Activated CD4-positive, alpha-beta T cell treated with anti-CD3 and anti-CD28 coated beads, Interleukin-10, Interleukin-2, amounts not matched to agents 100 ng/mL and 50 ng/mL, durations not matched to agents 16 hours and 8 hours (primary cell): ENCODE measurements around the gene BCAN.

ENCODE experiments used
- DNase-seq: peaks from one replicate; pipeline ENCODE4 v3.0.0-alpha.2; 2020

The BCAN gene

DNA sequence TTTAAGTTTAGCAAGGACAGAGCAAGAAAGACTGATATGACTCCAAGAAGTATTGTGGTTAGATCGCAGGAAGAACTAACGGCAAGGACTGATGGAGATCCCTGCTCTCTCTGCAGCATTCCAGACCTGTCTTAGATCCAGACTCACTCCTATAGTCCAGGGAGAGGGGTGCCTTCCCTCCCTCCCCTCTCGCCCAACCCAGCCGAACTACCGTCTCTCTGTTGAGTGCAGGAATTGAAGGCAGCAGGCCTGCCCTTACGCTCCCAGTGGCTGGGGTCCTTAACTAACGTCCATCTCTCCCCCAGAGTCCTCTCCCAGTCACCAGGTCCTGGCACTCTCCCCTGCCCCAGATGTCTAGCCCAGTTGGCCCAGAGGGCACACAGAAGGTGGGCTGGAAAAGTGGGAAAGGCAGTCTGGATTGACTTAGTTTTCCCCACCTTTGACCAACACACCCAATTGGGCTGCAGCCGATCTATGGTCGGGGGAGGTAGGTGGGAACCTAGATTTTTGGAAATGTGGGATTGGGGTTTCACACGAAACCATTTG, 62.3 kb downstream of the BCAN start:
- no peak for DNase-seq

DNA sequence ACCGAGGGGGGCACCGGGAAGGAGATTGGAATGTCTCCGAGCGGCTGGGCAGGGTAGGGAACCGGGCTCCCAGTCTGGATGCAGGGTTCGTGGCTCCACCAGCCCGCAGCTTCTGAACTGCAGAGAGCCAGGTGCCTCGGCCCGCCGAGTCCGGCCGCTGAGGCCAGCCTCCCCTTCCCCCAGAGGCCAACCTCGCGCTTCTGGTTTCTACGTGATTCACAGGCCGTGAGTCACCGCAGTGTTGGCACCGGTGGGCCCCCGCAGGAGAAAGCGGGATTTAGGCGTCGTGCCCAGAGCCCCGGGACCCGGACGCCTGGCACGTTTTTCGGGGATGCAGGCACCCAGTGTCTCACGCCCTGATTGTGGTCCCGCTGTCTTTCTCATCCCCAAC, 63.0 kb downstream of the BCAN start:
- peak; percentile 35 for DNase-seq

DNA sequence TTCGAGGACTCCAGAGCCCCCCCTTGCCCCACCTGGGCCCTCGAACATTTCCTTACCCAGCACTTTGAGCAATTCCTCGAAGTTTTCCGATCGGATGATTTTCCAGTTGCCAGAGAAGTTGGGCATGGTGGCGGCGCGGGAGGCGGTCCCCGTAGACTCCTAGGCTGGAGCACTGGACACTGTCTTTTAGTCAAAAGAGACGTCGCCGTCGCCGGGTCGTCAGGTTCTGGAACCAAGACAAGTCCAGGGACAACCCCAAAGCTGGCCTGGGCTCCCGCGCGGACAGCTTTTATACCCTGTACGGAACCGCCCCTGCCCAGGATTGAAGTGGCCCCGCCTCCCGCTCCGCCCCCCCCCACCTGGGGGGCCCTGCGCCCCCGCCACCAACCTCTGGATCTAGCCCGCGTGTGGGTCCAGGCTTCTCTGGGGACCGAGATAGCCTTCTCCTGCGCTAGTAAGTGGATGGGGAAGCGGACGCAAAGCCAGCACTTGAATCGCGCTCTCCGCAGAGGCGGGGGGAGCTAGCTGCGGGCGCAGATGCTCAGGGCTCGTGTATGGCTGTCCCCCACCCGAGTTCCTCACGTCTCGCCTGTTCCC, 63.5 kb downstream of the BCAN start, which contains the start of gene CRABP2:
CRABP2 (minus strand) TSS at position 263 of the 597 bp plus-strand sequence; CDS start at position 126, 137 bp downstream.
- no peak for DNase-seq

DNA sequence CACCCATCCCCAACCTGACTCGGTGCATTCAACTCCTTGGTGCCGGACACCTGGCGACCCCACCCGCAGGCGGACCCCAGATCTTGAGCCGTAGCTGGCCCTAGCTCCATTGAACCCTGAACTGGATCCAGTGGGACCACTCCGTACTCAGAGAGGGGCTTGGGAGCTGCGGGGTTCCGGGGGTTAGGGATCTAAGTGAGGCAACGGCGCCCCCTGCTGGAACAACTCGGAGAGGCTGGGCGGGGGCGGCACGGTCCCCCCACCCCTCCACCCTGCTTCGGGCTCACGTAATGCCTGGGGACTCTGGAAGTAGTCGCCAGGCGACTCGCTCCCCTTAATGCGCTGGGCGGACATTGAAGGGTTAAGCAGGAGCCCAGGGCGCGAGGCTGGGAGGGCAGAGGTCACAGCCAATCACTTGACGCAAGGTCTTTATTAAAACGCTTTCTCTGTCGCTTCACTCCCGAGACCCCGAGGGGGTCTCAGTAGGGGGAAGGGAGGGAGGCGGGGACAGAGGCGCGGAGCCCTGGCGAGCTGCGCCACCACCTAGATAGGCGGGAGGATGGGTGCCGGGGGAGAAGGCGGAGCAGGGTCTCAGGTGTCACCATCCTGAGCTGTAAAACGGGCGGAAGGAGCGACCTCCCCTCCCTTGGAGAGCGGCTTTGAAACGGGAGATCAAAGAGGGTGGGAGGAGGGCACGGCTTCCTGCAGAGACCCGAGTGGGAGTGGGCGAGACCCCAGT, 64.2 kb downstream of the BCAN start:
- DNase-seq = peak; percentile 60

DNA sequence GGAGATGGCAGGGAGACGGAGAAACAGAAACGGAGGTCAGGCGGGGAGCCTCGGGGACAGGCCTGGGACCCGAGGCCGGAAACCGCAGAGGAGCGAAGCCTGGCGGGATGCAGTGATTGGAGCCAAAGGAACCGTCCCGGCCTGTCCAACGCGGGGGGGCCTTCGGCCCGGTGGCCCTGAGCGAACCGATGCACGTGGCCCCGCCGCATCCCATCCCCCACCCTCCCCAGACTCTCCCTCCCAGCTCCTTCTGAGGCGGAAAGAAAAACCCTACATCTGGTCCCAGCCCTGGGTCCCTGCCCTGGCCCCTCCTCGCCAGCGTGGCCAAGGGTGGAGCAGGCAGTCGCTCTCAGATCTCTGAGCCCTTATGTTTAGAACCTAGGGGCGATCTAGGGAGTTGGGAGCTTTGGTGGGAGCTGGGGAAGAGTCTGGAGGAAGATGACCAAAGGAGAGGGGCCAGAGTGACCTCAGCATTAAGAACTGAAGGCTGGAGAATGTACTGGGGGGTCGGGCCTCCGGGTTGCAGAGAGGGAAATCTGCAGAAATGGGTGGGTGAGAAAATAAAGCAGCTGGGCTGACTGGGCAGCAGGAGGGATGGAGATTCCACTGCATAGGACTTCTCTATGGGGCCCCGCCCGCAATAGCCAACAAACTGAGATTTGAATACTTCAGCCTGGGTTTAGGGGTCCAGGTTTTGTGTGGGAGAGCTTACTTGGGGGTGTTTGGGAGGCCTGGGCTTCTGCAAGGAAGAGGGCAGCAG, 64.9 kb downstream of the BCAN start:
- no peak for DNase-seq

DNA sequence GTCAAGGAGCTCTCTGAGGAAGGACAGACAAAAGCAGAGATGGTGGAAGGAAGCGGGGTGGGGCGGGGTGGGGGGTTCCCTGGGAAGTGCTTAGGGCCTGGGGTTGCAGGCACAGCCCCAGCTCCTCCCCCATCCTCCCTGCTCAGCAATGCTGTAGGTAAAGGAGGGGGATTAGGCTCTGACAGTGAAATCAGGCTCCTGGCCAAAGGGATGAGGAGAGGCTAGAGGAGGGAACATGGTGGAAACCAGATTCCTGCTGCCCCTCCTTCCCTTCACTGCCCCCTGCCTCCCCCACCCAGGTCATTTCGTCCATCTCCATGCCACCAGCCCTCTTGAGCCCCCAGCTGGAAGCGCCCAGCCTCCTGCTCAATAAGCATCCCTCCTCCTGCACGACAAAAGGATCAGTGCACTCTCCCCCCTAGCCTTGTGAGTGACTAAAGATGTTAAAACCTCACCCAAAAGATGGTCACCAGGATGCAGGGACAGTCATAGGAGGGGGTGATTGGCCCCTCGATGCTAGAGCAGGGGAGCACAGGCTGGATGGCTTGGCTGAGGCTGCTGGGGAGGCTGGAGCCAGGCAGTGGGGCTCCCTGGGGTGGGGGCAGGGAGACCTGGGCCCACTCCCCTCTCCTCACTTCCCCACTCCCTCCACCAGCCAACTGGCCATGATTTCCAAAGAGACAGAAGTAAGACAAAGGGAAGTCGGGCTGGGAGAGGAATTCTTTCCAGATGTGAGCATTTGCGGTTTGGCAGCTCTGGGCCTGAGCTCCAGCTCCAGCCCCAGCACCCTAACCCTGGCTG, 65.7 kb downstream of the BCAN start:
- no peak for DNase-seq

DNA sequence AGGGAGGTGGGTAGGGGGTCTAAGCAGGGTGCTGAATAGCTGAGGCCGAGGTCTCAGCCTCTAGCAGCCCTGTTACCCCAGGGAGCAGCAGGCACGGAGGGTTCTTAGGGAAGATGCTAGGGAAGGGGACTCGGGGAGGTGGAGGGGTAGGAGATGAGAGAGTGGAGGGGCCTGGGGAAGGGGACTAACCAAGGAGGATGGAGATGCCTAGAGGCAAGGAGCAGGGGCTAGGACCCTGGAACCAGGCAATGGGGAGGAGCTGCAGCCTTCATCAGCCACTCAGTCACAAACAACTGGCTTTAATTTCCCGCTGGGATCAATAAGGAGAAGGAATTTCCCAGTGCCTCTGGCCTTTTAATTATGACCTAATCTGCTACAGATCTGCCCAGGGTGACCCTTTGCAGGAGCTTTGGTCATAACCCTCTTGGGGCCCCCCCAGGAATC, 66.3 kb downstream of the BCAN start:
- DNase-seq = no peak

DNA sequence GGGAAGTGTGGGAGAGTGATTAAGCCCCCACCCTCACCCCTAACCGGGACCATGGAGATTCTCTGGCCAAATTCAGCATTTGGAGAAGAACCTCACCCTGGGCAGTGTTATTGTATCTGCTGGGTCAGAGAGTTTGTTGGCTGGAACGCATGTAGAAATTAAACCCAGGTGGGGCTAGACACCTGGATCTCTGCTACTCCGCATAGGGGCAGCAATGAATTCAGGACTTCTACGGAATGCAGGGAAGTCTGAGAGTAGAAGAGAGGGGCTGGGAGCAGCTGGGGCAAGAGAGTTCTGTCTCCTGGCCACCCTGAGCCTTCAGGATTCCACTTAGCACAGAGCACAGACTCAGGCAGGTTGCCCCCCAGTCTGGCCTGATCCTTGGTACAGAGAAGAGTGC, 67.1 kb downstream of the BCAN start:
- no peak for DNase-seq
